B cell (primary cell): ENCODE data around the gene NLRX1. TPM values are rescaled to one million over a fixed set of nuclear protein-coding genes. Genes with fewer than 3 reads are reported as not detected.
"Not testable (repeated sequence)": the region's sequence is repeated elsewhere in the genome, so short reads cannot be mapped to it uniquely, and the experiment has no call there.

Experiments used
- ATAC-seq: fragments of 200-7000 bp; cut with Tn5 transposase; one replicate; pipeline ENCODE4 v1.10.0; 2021; ENCODE audit warnings: low read depth, mild to moderate bottlenecking, moderate number of reproducible peaks, moderate library complexity
- CTCF ChIA-PET: fragments of 350-600 bp; sonication (Branson Sonifier 250); formaldehyde crosslinking; loops from one replicate; lab custom pipeline; 2021; ENCODE audit warnings: antibody characterized with exemption, inconsistent platforms; lab: Charles Lee
- POLR2A ChIA-PET: fragments of 350-600 bp; sonication (Branson Sonifier 250); formaldehyde crosslinking; loops from one replicate; lab custom pipeline; 2021; ENCODE audit warnings: antibody characterized with exemption; lab: Charles Lee
- DNase-seq: peaks from one replicate; pipeline ENCODE4 v3.0.0; 2013
- H2AFZ ChIP-seq: 2 replicates; pipeline ENCODE4 v1.6.1; 2012; ENCODE audit warnings: mild to moderate bottlenecking, low read depth, low read length; ENCODE audit not compliant: insufficient read depth, poor library complexity, severe bottlenecking
- H3K27ac ChIP-seq, 2 donors: 1 replicate in 1 of 2; 2 replicates in 1 of 2; pipeline ENCODE4 v1.5.1; 2012 to 2013; ENCODE audit warnings: low read length in 2 of 2, mild to moderate bottlenecking in 2 of 2, moderate library complexity in 1 of 2
- H3K27me3 ChIP-seq, 4 experiments: fragments of 200-600 bp in 1 of 4; sonication (generic) in 1 of 4; replicated peaks in 1 of 4; 1 replicate in 2 of 4; 2 replicates in 2 of 4; pipeline versions ENCODE4 v1.6.1 to v1.7.0; 2013 to 2016; ENCODE audit warnings: low read length in 3 of 4, mild to moderate bottlenecking in 2 of 4, mixed read lengths in 1 of 4, moderate library complexity in 1 of 4; ENCODE audit not compliant: insufficient read depth in 4 of 4, control insufficient read depth in 3 of 4; ENCODE audit errors: control extremely low read depth in 1 of 4
- H3K36me3 ChIP-seq, 2 experiments: replicated peaks in 1 of 2; 1 replicate in 1 of 2; 2 replicates in 1 of 2; pipeline versions ENCODE4 v1.6.1 to v1.7.1; 2013; ENCODE audit warnings: low read length in 1 of 2; ENCODE audit not compliant: insufficient read depth in 2 of 2, control insufficient read depth in 1 of 2; ENCODE audit errors: control extremely low read depth in 1 of 2, extremely low read depth in 1 of 2
- H3K4me1 ChIP-seq, 2 donors: fragments of 200-600 bp in 1 of 2; sonication (generic) in 1 of 2; 1 replicate in 1 of 2; 2 replicates in 1 of 2; pipeline versions ENCODE4 v1.5.1 to v1.6.1; 2013 to 2017; ENCODE audit warnings: low read length in 2 of 2; ENCODE audit not compliant: control insufficient read depth in 2 of 2, insufficient read depth in 2 of 2
- H3K4me2 ChIP-seq: replicated peaks from 2 replicates; pipeline ENCODE3; 2012; ENCODE audit warnings: mild to moderate bottlenecking, low read depth, low read length; ENCODE audit not compliant: poor library complexity, severe bottlenecking
- H3K4me3 ChIP-seq, 5 experiments: fragments of 200-600 bp in 1 of 5; sonication (generic) in 1 of 5; 1 replicate in 3 of 5; 2 replicates in 2 of 5; pipeline versions ENCODE4 v1.5.1 to v1.7.0; 2011 to 2016; ENCODE audit warnings: low read length in 4 of 5, mild to moderate bottlenecking in 4 of 5, low read depth in 2 of 5, control low read depth in 1 of 5, moderate library complexity in 1 of 5; ENCODE audit not compliant: insufficient read depth in 1 of 5; ENCODE audit errors: control extremely low read depth in 1 of 5, extremely low read depth in 1 of 5
- H3K79me2 ChIP-seq: fragments of 200-600 bp; sonication (generic); one replicate; pipeline ENCODE4 v1.6.0; 2016; ENCODE audit warnings: low read length; ENCODE audit not compliant: control insufficient read depth, insufficient read depth
- H3K9ac ChIP-seq: fragments of 200-600 bp; sonication (generic); 2 replicates; pipeline ENCODE4 v1.6.1; 2017; ENCODE audit warnings: mild to moderate bottlenecking, low read length, moderate library complexity
- H3K9me3 ChIP-seq, 3 donors: one replicate each; pipeline versions ENCODE4 v1.6.1 to v1.7.1; 2013; ENCODE audit warnings: low read length in 2 of 3; ENCODE audit not compliant: control insufficient read depth in 2 of 3, insufficient read depth in 1 of 3; ENCODE audit errors: control extremely low read depth in 1 of 3
- H4K20me1 ChIP-seq: 2 replicates; pipeline ENCODE4 v1.6.0; 2012; ENCODE audit warnings: mild to moderate bottlenecking, low read length; ENCODE audit not compliant: insufficient read depth, control insufficient read depth, poor library complexity, severe bottlenecking
- H3K27ac Mint-ChIP-seq: one replicate; pipeline ENCODE4 v1.8.0; 2021; ENCODE audit warnings: mixed read lengths
- H3K27me3 Mint-ChIP-seq: one replicate; pipeline ENCODE4 v1.8.0; 2021; ENCODE audit warnings: mixed read lengths
- H3K4me1 Mint-ChIP-seq: one replicate; pipeline ENCODE4 v1.8.0; 2021; ENCODE audit warnings: mixed read lengths
- H3K4me3 Mint-ChIP-seq: one replicate; pipeline ENCODE4 v1.8.0; 2021; ENCODE audit warnings: mixed read lengths
- H3K9me3 Mint-ChIP-seq: one replicate; pipeline ENCODE4 v1.8.0; 2022; ENCODE audit warnings: mixed read lengths; ENCODE audit not compliant: insufficient read depth
- EZH2 ChIP-seq: IDR thresholded peaks from 2 replicates; pipeline ENCODE4 v1.6.1; 2012; ENCODE audit warnings: borderline replicate concordance, low read depth, mild to moderate bottlenecking, moderate library complexity, low read length; ENCODE audit not compliant: insufficient read depth, poor library complexity, severe bottlenecking
- WGBS: methylation state at CpG from one replicate; pipeline ENCODE4 v1.1.5; 2013; ENCODE audit warnings: missing lambda C conversion rate; ENCODE audit not compliant: insufficient coverage; 5-methylcytosine and 5-hydroxymethylcytosine counted together
- intact Hi-C: fragments of 100-400 bp; cut with micrococcal nuclease; formaldehyde crosslinking; loops from one replicate; pipeline ENCODE4 v1.10.0; 2022
- polyA plus RNA-seq: library from polyadenylated mRNA; depleted of rRNA; stranded (reverse); fragments of >200 nt; gene quantifications from 2 replicates; pipeline ENCODE4 v1.2.3, GENCODE V29; 2012
- total RNA-seq, 2 donors: library from RNA; stranded (reverse); fragments of 120-200 nt in 1 of 2; gene quantifications; 1 replicate in 1 of 2; 2 replicates in 1 of 2; pipeline versions ENCODE4 v1.2.3 to v1.2.4, GENCODE V29; 2013 to 2022
- TF ChIP-seq, protein P1 (sequence below): fragments of 200-600 bp; IDR thresholded peaks from one replicate; pipeline ENCODE4 v1.8.0; 2022; ENCODE audit warnings: antibody characterized with exemption, mild to moderate bottlenecking

NLRX1 gene
- total and polyA plus RNA-seq, 2 donors (not counting 1 experiment from before 2014, with no cell fraction given), result 6.3 to 10.4 TPM

DNA sequence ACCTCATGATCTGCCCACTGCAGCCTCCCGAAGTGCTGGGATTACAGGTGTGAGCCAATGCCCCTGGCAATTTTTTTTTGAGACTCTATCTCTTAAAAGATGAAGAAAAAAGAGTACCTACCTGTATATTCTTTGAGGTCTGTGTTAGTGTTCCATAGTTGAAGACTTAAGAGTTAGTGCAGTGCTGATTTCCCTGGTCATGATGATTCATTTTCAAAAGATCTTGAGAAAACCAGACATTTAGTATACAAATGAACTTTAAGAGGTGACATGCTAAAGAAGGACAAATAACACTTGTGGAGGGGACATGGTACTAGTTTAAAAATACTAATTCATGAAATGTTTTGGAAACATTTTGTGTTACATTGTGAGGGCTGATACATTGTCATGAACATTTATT lies 55.3 kb downstream of the NLRX1 start:
- peak overlapping the region; percentile 26 for H3K27ac Mint-ChIP-seq
- Histone ChIP-seq H3K4me1 (peaks cover 0 to 2% of the 10 kb centered on the region in 2 donors), H4K20me1 (peaks cover 85% of the 10 kb centered on the region), H3K36me3 (peaks cover 4 to 5% of the 10 kb centered on the region in 2 experiments), H3K27ac (no peak overlapping the region), H3K9ac (no peak overlapping the region), H2AFZ (no peak overlapping the region), H3K79me2 (peaks cover 97% of the 10 kb centered on the region), H3K27me3 (no peaks in the 10 kb centered on the region), H3K9me3 (no peaks in the 10 kb centered on the region), H3K4me3 (no peak overlapping the region), H3K4me2 (no peak overlapping the region)
- intact Hi-C loops, result no loop called here
- ChIA-PET POLR2A (no interaction called here), CTCF (no interaction called here)
- no peak for ATAC-seq
- no peaks in the 10 kb centered on the region for H3K27me3 Mint-ChIP-seq
- no peak overlapping the region for H3K4me3 Mint-ChIP-seq
- H3K9me3 Mint-ChIP-seq, result no peaks in the 10 kb centered on the region
- H3K4me1 Mint-ChIP-seq, result peaks cover 30% of the 10 kb centered on the region
- no peak for DNase-seq
- TF ChIP-seq EZH2, result no peak
- TF ChIP-seq, protein P1, sequence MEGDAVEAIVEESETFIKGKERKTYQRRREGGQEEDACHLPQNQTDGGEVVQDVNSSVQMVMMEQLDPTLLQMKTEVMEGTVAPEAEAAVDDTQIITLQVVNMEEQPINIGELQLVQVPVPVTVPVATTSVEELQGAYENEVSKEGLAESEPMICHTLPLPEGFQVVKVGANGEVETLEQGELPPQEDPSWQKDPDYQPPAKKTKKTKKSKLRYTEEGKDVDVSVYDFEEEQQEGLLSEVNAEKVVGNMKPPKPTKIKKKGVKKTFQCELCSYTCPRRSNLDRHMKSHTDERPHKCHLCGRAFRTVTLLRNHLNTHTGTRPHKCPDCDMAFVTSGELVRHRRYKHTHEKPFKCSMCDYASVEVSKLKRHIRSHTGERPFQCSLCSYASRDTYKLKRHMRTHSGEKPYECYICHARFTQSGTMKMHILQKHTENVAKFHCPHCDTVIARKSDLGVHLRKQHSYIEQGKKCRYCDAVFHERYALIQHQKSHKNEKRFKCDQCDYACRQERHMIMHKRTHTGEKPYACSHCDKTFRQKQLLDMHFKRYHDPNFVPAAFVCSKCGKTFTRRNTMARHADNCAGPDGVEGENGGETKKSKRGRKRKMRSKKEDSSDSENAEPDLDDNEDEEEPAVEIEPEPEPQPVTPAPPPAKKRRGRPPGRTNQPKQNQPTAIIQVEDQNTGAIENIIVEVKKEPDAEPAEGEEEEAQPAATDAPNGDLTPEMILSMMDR, result no peak
- WGBS, result no CpG with 5 or more reads among the region's 1 CpG

- not testable (repeated sequence) for H3K4me3 ChIP-seq
- H3K4me1 Mint-ChIP-seq, result peaks cover 28% of the 10 kb centered on the region
Observed at GRCh38 chr11:119228535-119229287, 60.2 kb downstream of the NLRX1 start.

More at GRCh38 chr11:119228535-119229287, 60.2 kb downstream of the NLRX1 start:
- H3K4me3 Mint-ChIP-seq, H3K27me3 Mint-ChIP-seq, H2AFZ ChIP-seq, H3K27ac Mint-ChIP-seq, H3K4me1 ChIP-seq, DNase-seq, POLR2A ChIA-PET, intact Hi-C loops, H3K9ac ChIP-seq, H3K9me3 Mint-ChIP-seq, H3K9me3 ChIP-seq, ATAC-seq, H3K4me2 ChIP-seq, H3K27me3 ChIP-seq: not testable (repeated sequence)
- 100% methylated on average over 1 of the region's 9 CpGs for WGBS
- Histone ChIP-seq H3K79me2 (peaks cover 80% of the 10 kb centered on the region), H3K36me3 (peaks cover 9 to 19% of the 10 kb centered on the region in 2 experiments), H4K20me1 (peaks cover 60% of the 10 kb centered on the region), H3K27ac (peak overlapping the region in 1 of 2 donors; percentile 40)
- CTCF ChIA-PET, result interaction anchor here (0.7 kb wide), 2 partner anchors 87 to 1004 kb away, joined by 3 to 4 read pairs; no protein-coding TSS in a partner anchor
